ENCODE results near the gene STK38.
"Not testable (repeated sequence)": the region's sequence is repeated elsewhere in the genome, so short reads cannot be mapped to it uniquely, and the experiment has no call there.

- TF ChIP-seq CTCF, POLR2A (IDR thresholded peaks at IDR 0.05): not testable (repeated sequence)
These were observed 94.4 kb downstream of the STK38 start for GRCh38 chr6:36452897-36453296.
